HG03432 (cell line): Measurements from ENCODE around the gene EPN3.

Source experiments
- ATAC-seq: cut with Tn5 transposase; IDR thresholded peaks from one replicate; pipeline ENCODE4 v1.9.1; 2021; ENCODE audit warnings: mild to moderate bottlenecking, moderate library complexity; ENCODE audit not compliant: unreplicated experiment

The EPN3 gene

GRCh38 chr17:50508573-50509460, 23.7 kb upstream of the EPN3 start:
- ATAC-seq, result no peak

- ATAC-seq, result peak; percentile 72
Observed at GRCh38 chr17:50511058-50511457, 21.5 kb upstream of the EPN3 start.

- no peak for ATAC-seq
Observed at GRCh38 chr17:50513495-50513894, 19.0 kb upstream of the EPN3 start.

- ATAC-seq, result no peak
Observed at GRCh38 chr17:50514388-50514787, 18.1 kb upstream of the EPN3 start.

- no peak for ATAC-seq
Observed at GRCh38 chr17:50514936-50515702, 17.4 kb upstream of the EPN3 start.

GRCh38 chr17:50517011-50517410, 15.5 kb upstream of the EPN3 start:
- ATAC-seq, result no peak

GRCh38 chr17:50517504-50518383, 14.8 kb upstream of the EPN3 start:
- ATAC-seq, result no peak

GRCh38 chr17:50518384-50519023, 14.0 kb upstream of the EPN3 start:
- ATAC-seq, result no peak

- no peak for ATAC-seq
Observed at GRCh38 chr17:50519141-50519834, 13.2 kb upstream of the EPN3 start.

- no peak for ATAC-seq
Observed at GRCh38 chr17:50520483-50520882, 12.1 kb upstream of the EPN3 start.

- ATAC-seq, result no peak
Observed at GRCh38 chr17:50521514-50521913, 11.0 kb upstream of the EPN3 start.

GRCh38 chr17:50522766-50523165, 9.8 kb upstream of the EPN3 start:
- ATAC-seq, result no peak

GRCh38 chr17:50523208-50523607, 9.3 kb upstream of the EPN3 start:
- no peak for ATAC-seq

- no peak for ATAC-seq
Observed at GRCh38 chr17:50524838-50525237, 7.7 kb upstream of the EPN3 start.

GRCh38 chr17:50527155-50527762, 5.3 kb upstream of the EPN3 start:
- no peak for ATAC-seq

GRCh38 chr17:50527949-50528474, 4.5 kb upstream of the EPN3 start:
- no peak for ATAC-seq

- ATAC-seq, result no peak
Observed at GRCh38 chr17:50529849-50530248, 2.7 kb upstream of the EPN3 start.

- ATAC-seq, result no peak
Observed at GRCh38 chr17:50531428-50532025, 1.0 kb upstream of the EPN3 start.

- ATAC-seq, result no peak
Observed at GRCh38 chr17:50533185-50533584, 650 bp downstream of the EPN3 start.
